ENCODE results near the gene CD200R1. TPM values are rescaled to one million over a fixed set of nuclear protein-coding genes. Genes with fewer than 3 reads are reported as not detected.

CD200R1 gene
- polyA plus RNA-seq, 1 donor from 2014 or later, result 0.72 TPM

- no peaks in the 10 kb centered on the region for H4K20me1 ChIP-seq (ENCODE audit: insufficient read depth)
- no peak overlapping the region for H3K4me2 ChIP-seq (ENCODE audit: low read length)
- no peaks in the 10 kb centered on the region for H3K36me3 ChIP-seq (ENCODE audit: insufficient read depth, low read length)
- H3K9me2 ChIP-seq (ENCODE audit: insufficient read depth, low read length), result no peaks in the 10 kb centered on the region
- no peaks in the 10 kb centered on the region for H3K27me3 ChIP-seq (ENCODE audit: insufficient read depth, low read depth, low read length)
- H3K79me2 ChIP-seq (replicated peaks; ENCODE audit: insufficient read depth, low read length), result no peaks in the 10 kb centered on the region
- H3K9me3 ChIP-seq (ENCODE audit: low read length), result no peaks in the 10 kb centered on the region
- H3K9ac ChIP-seq (ENCODE audit: low read length), result no peak overlapping the region
- no peak overlapping the region for H2AFZ ChIP-seq (ENCODE audit: low read depth, low read length)
- H3F3A ChIP-seq (ENCODE audit: insufficient read depth, low read length, poor library complexity, severe bottlenecking), result no peaks in the 10 kb centered on the region
- H3K4me3 ChIP-seq (ENCODE audit: low read length), result no peak overlapping the region
- TF ChIP-seq POLR2AphosphoS5 (IDR thresholded peaks at IDR 0.05) (no peak), EZH2 (IDR thresholded peaks at IDR 0.05; ENCODE audit: borderline replicate concordance, insufficient read depth, low read length, poor library complexity, severe bottlenecking) (no peak), EP300 (conservative IDR thresholded peaks at IDR 0.05; ENCODE audit: poor library complexity, severe bottlenecking) (no peak), TAF1 (IDR thresholded peaks at IDR 0.05; ENCODE audit: low read depth) (no peak), RAD21 (conservative IDR thresholded peaks at IDR 0.05) (no peak), REST (IDR thresholded peaks at IDR 0.05; ENCODE audit: borderline replicate concordance) (no peak), MXI1 (conservative IDR thresholded peaks at IDR 0.05; ENCODE audit: poor library complexity, severe bottlenecking) (no peak), SMC3 (conservative IDR thresholded peaks at IDR 0.05; ENCODE audit: poor library complexity) (no peak)
- TF ChIP-seq, protein P1, sequence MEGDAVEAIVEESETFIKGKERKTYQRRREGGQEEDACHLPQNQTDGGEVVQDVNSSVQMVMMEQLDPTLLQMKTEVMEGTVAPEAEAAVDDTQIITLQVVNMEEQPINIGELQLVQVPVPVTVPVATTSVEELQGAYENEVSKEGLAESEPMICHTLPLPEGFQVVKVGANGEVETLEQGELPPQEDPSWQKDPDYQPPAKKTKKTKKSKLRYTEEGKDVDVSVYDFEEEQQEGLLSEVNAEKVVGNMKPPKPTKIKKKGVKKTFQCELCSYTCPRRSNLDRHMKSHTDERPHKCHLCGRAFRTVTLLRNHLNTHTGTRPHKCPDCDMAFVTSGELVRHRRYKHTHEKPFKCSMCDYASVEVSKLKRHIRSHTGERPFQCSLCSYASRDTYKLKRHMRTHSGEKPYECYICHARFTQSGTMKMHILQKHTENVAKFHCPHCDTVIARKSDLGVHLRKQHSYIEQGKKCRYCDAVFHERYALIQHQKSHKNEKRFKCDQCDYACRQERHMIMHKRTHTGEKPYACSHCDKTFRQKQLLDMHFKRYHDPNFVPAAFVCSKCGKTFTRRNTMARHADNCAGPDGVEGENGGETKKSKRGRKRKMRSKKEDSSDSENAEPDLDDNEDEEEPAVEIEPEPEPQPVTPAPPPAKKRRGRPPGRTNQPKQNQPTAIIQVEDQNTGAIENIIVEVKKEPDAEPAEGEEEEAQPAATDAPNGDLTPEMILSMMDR (IDR thresholded peaks at IDR 0.05; ENCODE audit: poor library complexity, severe bottlenecking), result no peak
- H3K27ac ChIP-seq (ENCODE audit: low read length), result no peak overlapping the region
Measured at GRCh38 chr3:112889357-112889756, 85.5 kb downstream of the CD200R1 start.

DNA sequence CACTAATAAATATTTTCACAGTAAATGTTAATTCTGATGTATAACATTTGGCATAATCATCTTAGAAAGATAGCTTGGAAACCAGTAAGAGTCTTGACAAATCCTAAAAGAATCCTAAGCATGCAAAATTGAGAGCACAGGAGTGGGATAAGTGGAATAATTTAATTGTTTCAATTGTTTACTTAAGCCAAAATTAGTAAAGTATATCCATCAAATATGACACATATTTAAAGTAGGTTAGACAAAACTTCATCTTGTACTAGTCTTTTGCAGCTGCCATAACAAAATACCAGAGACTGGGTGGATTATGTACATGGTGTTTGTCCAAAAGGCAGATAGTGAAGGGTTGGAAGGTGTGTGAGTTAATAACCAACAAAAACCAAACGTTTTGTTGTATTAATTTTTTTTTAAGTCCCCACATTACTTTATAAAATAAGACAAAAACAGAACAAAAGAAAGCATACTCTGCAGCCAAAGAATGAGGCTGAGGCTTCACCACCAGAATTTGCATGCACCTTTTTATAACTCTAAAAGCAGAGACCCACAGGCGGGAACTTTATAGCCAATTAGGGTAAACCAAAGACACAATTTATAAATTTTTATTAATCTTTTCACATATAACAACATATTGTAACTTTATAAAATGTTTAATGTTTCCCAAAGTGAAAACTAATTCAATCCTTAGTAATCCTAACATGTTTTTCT is 86.4 kb downstream of the CD200R1 start:
- no peak overlapping the region for H3K4me3 ChIP-seq (ENCODE audit: low read length)
- no peaks in the 10 kb centered on the region for H3K79me2 ChIP-seq (replicated peaks; ENCODE audit: insufficient read depth, low read length)
- H3K36me3 ChIP-seq (ENCODE audit: insufficient read depth, low read length), result no peaks in the 10 kb centered on the region
- no peak overlapping the region for H3K27ac ChIP-seq (ENCODE audit: low read length)
- no peaks in the 10 kb centered on the region for H3K9me2 ChIP-seq (ENCODE audit: insufficient read depth, low read length)
- H4K20me1 ChIP-seq (ENCODE audit: insufficient read depth), result no peaks in the 10 kb centered on the region
- H3F3A ChIP-seq (ENCODE audit: insufficient read depth, low read length, poor library complexity, severe bottlenecking), result no peaks in the 10 kb centered on the region
- H3K9ac ChIP-seq (ENCODE audit: low read length), result no peak overlapping the region
- no peak overlapping the region for H2AFZ ChIP-seq (ENCODE audit: low read depth, low read length)
- H3K9me3 ChIP-seq (ENCODE audit: low read length), result no peaks in the 10 kb centered on the region
- H3K27me3 ChIP-seq (ENCODE audit: insufficient read depth, low read depth, low read length), result no peaks in the 10 kb centered on the region
- no peak overlapping the region for H3K4me2 ChIP-seq (ENCODE audit: low read length)
- no peak for TF ChIP-seq POLR2AphosphoS5 (IDR thresholded peaks at IDR 0.05)
- no peak for TF ChIP-seq SMC3 (conservative IDR thresholded peaks at IDR 0.05; ENCODE audit: poor library complexity)
- TF ChIP-seq MXI1 (conservative IDR thresholded peaks at IDR 0.05; ENCODE audit: poor library complexity, severe bottlenecking), result no peak
- no peak for TF ChIP-seq REST (IDR thresholded peaks at IDR 0.05; ENCODE audit: borderline replicate concordance)
- no peak for TF ChIP-seq RAD21 (conservative IDR thresholded peaks at IDR 0.05)
- no peak for TF ChIP-seq TAF1 (IDR thresholded peaks at IDR 0.05; ENCODE audit: low read depth)
- TF ChIP-seq EP300 (conservative IDR thresholded peaks at IDR 0.05; ENCODE audit: poor library complexity, severe bottlenecking), result no peak
- TF ChIP-seq EZH2 (IDR thresholded peaks at IDR 0.05; ENCODE audit: borderline replicate concordance, insufficient read depth, low read length, poor library complexity, severe bottlenecking), result no peak
- TF ChIP-seq, protein P1 (IDR thresholded peaks at IDR 0.05; ENCODE audit: poor library complexity, severe bottlenecking), result no peak
